NCI-H187 treated with DMSO at 0.1 percent for 48 hours (cell line): Measurements from ENCODE around the gene CBL.
"Not testable (repeated sequence)": the region's sequence is repeated elsewhere in the genome, so short reads cannot be mapped to it uniquely, and the experiment has no call there.

Experiments
- DNase-seq: peaks from one replicate; lab custom pipeline; 2025; lab: John Stamatoyannopoulos, UW

CBL gene

GRCh38 chr11:119218141-119218878 is 12.2 kb downstream of the CBL start:
- no peak for DNase-seq

- peak; percentile 6 for DNase-seq
Measured at GRCh38 chr11:119222308-119222707, 16.2 kb downstream of the CBL start.

- DNase-seq, result no peak
Measured at GRCh38 chr11:119222891-119223290, 16.8 kb downstream of the CBL start.

GRCh38 chr11:119223856-119224255 is 17.7 kb downstream of the CBL start:
- no peak for DNase-seq

- not testable (repeated sequence) for DNase-seq
Measured at GRCh38 chr11:119228535-119229287, 22.6 kb downstream of the CBL start.

GRCh38 chr11:119229288-119229672 is 23.1 kb downstream of the CBL start:
- no peak for DNase-seq

- DNase-seq, result no peak
Measured at GRCh38 chr11:119229741-119230140, 23.6 kb downstream of the CBL start.

GRCh38 chr11:119236490-119236889 is 30.4 kb downstream of the CBL start:
- DNase-seq, result no peak

- DNase-seq, result no peak
Measured at GRCh38 chr11:119236891-119237290, 30.8 kb downstream of the CBL start.

- no peak for DNase-seq
Measured at GRCh38 chr11:119237515-119237914, 31.4 kb downstream of the CBL start.

GRCh38 chr11:119248750-119249670 is 42.9 kb downstream of the CBL start:
- no peak for DNase-seq

- no peak for DNase-seq
Measured at GRCh38 chr11:119249671-119250010, 43.5 kb downstream of the CBL start.

GRCh38 chr11:119251114-119251513 is 45.0 kb downstream of the CBL start:
- DNase-seq, result no peak

GRCh38 chr11:119254239-119254638 is 48.1 kb downstream of the CBL start:
- DNase-seq, result no peak

GRCh38 chr11:119258180-119258579 is 52.0 kb downstream of the CBL start:
- no peak for DNase-seq

- DNase-seq, result no peak
Measured at GRCh38 chr11:119258983-119259382, 52.8 kb downstream of the CBL start.

- DNase-seq, result no peak
Measured at GRCh38 chr11:119262668-119263351, 56.7 kb downstream of the CBL start.

- no peak for DNase-seq
Measured at GRCh38 chr11:119263352-119263940, 57.3 kb downstream of the CBL start.

GRCh38 chr11:119266063-119266462 is 59.9 kb downstream of the CBL start:
- DNase-seq, result no peak

- DNase-seq, result no peak
Measured at GRCh38 chr11:119266517-119267255, 60.5 kb downstream of the CBL start.

- DNase-seq, result no peak
Measured at GRCh38 chr11:119267645-119268044, 61.5 kb downstream of the CBL start.
